ENCODE data around the gene CCDC160.
"Not testable (repeated sequence)": the region's sequence is repeated elsewhere in the genome, so short reads cannot be mapped to it uniquely, and the experiment has no call there.

The CCDC160 gene

GRCh38 chrX:134251241-134251640 lies 14.3 kb downstream of the CCDC160 start:
- TF ChIP-seq CTCF (conservative IDR thresholded peaks at IDR 0.05) = no peak
- no peak overlapping the region for H3K27ac ChIP-seq

- H3K27ac ChIP-seq = peak overlapping the region; percentile 34; the same call in 1 of the 2 replicates
- TF ChIP-seq CTCF (conservative IDR thresholded peaks at IDR 0.05) = no peak
Measured at GRCh38 chrX:134254511-134254910, 17.5 kb downstream of the CCDC160 start.

DNA sequence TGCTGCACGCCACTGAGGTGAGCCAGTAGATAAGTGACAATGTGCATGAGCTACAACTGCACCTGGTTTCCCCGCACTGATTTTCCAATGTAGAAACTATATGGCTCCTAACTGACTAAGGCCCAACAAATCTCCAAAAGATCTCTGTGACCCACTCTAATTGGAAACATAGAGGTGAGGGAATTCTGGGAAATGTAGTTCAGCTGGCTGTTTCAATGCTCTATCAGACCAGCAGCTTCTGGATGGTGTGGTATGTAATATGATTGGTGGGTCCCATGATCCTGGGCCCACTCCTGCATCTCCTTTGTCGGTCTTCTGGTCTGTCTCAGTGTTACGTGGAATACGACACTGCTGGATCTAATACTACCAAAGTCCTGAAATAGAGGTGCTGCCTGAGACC lies 18.6 kb downstream of the CCDC160 start:
- TF ChIP-seq CTCF (conservative IDR thresholded peaks at IDR 0.05) = no peak
- no peak overlapping the region for H3K27ac ChIP-seq

- no peak overlapping the region for H3K27ac ChIP-seq
- no peak for TF ChIP-seq CTCF (conservative IDR thresholded peaks at IDR 0.05)
Measured at GRCh38 chrX:134256684-134257083, 19.7 kb downstream of the CCDC160 start.

- no peak for TF ChIP-seq CTCF (conservative IDR thresholded peaks at IDR 0.05)
- no peak overlapping the region for H3K27ac ChIP-seq
Measured at GRCh38 chrX:134258202-134258601, 21.2 kb downstream of the CCDC160 start.

- H3K27ac ChIP-seq = not testable (repeated sequence)
Measured at GRCh38 chrX:134285934-134286333, 49.0 kb downstream of the CCDC160 start.

DNA sequence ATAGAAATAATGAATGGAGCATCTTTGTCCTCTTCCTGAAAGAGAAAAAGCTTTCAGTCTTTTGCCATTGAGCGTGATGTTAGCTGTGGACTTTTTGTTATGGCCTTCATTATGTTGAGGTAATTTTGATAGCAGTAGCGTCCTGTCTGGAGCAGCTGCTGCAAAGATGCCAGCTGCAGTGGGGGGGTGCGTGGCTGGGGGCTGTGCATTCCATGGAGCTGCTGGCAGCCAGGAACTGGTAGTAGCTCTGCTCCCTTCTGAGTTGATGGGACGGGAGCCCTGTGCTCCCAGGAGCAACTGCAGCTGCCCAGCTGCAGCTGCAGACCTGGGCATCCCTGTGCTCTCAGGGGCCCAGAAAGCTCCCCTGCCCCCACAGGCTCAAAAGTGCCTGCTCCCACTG lies 50.4 kb downstream of the CCDC160 start:
- no peak for TF ChIP-seq CTCF (conservative IDR thresholded peaks at IDR 0.05)
- H3K27ac ChIP-seq = no peak overlapping the region

- TF ChIP-seq CTCF (conservative IDR thresholded peaks at IDR 0.05) = peak; percentile 64
Measured at GRCh38 chrX:134294548-134294947, 57.6 kb downstream of the CCDC160 start.

More at GRCh38 chrX:134294548-134294947, 57.6 kb downstream of the CCDC160 start:
- no peak overlapping the region for H3K27ac ChIP-seq

Data from VCaP (cell line).